Stimulated activated CD8-positive, alpha-beta memory T cell treated with anti-CD3 and anti-CD28 coated beads, Interleukin-4, amount 100 ng/mL, for 24 hours (primary cell): ENCODE data around the gene AGBL4.

Source experiments
- DNase-seq: peaks from one replicate; pipeline ENCODE4 v3.0.0-alpha.2; 2020; ENCODE audit warnings: low read depth

Gene AGBL4

DNA sequence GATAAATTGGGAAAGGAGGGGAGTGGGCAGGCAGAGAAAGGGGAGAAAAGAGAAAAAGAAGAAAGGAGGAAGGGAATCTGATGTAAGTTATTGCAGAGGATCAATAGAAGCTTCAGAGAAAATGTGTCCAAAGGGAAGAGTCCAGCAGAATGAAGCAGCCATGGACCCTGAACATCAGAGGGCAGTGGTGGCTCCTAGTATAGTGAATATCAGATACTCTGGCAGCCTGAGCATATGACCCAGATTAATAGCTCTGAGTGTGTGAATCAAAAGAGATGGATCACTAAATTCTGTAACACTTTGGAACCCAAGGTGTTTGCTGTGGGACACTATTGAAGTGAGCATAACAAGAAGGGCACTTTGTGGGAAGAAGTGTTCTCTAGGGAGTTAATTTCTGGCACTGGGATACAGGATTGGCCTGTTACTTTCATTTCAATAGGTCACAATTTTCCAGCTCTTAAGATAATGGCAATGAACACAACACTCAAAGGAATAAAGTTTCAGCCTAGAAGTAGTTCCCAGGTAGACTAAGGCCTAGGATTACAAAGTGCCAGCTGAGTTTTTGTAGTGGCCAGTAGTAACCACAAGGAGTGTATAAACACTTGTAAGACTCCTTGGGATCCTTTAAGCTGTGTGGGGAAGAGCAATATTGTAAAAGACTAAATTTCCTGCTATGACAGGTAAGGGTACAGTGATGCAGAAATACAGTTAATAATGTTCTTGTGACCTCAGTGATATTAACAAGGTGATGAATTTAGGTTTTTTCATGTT, 1082.6 kb downstream of the AGBL4 start:
- DNase-seq = no peak

DNA sequence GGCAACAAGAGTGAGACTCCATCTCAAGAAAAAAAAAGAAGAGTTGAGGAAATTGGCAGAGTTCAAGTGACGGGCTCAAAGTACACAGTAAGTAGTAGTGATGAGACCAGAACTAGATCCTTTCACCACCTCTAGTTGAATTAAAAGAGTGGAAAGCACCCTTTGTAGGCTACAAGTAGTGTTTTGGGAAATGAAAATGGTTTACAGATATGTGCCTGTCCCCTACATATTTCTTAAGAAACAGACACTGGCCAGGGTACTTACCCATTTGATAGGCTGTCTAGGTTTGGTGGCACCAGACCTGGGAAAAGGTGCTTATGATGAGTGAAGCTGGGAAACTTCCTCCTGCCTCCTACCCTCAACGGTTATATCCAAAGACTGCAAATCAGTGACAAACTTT, 1083.4 kb downstream of the AGBL4 start:
- no peak for DNase-seq

DNA sequence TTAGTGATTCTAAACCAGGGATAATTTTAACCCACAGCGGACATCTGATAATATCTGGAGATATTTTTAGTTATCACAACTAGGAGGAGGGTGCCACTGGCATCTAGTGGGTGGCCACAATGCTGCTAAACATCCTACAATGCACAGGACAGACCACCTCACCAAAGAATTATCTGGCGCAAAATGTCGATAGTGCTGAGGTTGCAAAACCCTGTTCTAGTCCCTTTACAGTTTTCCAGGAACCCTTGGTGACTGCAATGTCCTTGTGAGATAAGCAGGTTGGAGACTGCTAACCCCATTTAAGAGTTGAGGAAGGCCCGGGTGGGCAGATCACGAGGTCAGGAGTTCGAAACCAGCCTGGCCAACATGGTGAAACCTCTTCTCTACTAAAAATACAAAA, 1083.9 kb downstream of the AGBL4 start:
- DNase-seq = no peak

DNA sequence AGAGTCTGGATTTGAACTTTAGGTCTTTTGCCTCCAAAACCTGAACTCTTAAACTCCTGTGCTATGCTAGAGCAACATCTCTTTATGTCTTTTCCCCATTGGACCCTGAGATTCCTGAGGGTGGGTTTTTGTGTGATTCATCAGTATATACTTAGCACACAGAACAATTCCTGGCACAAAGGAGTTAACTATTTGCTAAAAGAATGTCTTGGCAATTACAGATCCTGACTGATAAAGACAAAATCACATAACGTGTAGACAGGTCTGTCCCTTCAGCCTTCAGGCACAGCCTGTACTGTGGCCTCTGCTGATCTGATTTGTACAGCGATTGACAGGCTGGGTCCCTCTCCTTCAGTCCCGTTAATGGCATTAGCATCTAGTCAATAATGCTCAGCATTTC, 1084.7 kb downstream of the AGBL4 start:
- DNase-seq = no peak

DNA sequence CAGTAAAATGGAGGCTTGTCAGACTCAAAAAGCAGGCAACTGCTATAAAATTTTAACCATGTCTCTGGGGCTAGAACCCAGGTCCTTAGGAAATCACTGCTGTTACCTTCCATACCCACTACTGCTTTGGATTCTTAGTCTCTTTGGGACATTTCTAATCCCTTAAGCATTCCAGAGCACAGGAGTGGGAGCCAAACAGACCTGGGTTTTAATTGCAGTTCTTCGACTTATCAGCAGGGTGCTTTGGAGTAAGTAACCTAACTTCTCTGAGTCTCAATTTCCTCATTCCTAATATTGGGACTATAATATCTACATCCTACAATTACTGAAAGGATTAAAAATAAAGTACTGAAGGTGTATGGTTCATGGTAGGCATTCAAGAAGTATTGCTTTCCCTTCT, 1086.0 kb downstream of the AGBL4 start:
- no peak for DNase-seq

DNA sequence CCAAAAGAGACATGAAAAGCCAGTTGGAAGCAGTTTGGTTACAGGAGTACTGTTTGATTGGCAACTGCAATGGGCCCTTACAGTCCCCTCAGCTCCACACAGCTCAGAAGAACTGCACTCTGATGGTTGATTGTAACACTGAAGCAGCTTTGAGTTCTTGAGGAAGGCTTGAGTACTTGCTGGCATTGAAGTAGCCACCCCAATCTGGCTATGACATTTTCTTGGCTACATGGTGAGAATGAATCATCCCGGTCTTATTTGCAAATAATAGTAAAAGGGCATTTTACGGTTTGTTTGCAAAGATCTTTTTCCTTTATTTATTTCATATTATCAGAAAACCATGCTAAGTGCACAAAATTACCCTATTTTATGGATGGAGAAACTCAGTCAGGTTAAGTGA, 1087.3 kb downstream of the AGBL4 start:
- DNase-seq = no peak

DNA sequence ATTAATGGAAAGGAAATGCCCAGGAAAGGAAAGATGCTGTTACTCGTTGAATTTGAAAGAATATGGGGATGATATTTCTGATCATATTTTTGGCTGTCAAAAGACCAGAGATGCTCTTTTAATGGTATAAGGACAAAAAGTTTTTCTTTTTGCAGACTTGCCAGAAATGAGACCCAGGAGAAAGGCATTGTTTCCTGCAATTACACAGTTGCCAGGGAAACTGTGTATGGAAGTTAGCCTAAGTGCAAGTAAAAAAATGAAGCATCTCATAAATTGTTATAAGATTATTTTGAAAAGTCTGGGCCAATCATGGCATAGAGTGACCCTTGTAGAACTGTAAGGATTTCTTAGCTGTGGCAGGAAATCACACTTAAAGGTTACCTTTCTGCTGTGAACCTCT, 1091.4 kb downstream of the AGBL4 start:
- no peak for DNase-seq

DNA sequence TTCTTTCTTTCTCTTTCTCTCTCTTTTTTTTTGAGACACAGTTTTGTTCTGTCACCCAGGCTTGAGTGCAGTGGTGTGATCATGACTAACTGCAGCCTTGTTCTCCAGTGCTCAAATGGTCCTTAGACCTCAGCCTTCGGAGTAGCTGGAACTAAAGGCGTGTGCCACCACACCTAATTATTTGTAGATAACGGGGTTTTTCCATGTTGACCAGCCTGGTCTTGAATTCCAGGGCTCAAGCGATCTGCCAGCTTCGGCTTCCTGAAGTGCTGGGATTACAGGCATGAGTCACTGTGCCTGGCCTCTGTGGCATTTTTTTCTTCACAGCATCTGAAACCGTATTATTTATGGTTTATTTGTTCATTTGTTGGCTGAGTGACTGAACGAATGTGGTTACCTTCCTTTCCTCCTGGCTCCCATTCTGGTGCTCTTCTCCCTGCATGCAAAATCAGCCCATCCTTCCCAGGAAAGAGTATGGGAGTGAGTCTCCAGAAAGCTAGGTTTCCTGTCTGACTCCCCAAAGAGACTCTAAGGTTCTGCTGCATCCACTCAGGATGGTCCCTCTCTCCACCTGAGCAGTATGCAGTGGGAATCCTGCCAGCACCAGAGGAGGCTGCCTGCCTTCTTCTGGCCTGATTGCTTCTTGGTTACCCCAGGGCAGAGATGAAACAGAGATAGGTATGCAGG, 1092.1 kb downstream of the AGBL4 start:
- no peak for DNase-seq

DNA sequence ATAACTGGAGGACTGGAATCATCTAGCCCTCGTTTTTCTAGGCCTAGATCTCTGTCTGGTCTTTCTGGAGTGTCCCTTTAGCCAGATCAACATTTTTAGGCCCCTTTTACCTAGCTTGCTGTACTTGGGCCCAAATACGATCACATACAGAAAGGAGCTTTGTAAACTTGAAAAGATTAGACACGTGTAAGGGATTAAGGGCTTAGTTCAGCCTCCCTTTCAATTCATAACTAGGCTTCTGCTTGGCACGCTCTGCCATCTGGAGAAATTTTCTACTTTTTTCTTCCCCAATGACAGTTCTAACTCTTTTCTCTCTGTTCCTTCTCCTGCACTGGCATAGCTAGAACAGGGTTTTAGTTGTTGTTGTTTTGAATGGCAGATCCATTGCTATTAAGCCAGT, 1093.7 kb downstream of the AGBL4 start:
- no peak for DNase-seq

DNA sequence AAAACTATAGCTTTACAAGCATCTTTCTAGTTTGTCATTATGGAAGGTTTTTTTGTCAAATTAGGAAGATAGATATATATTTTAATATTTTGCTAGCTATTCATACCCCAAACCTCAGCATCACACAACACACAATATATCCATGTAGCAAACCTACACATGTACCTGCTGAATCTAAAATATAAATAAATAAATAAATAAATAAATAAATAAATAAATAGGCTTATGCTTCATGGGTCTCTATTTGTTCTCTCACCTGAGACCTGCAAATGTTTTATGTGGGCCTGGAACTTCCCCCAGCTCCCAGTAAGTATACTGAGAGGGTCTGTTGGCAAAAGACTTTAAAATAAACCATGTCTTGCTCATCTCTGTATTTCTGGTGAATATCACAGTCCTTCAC, 1099.7 kb downstream of the AGBL4 start:
- DNase-seq = no peak

DNA sequence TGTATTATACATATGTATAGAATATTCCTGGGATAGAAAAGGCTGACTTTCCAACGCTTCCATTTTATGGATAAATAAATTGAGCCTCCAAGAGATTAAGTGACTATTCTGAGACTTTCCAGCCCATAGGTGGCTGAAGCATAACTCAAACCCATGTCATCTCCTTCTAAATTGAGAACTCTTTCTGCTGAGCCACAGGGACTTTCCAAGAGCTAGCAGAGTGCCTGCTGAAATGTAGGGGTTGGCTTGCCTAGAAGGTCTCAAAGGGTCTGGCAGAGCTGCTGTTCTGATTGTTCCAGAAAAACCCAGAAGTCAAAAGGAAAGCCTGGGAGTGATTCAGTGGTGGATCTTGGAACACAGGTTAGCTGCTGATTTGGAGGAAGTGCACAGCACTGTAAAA, 1100.6 kb downstream of the AGBL4 start:
- no peak for DNase-seq

DNA sequence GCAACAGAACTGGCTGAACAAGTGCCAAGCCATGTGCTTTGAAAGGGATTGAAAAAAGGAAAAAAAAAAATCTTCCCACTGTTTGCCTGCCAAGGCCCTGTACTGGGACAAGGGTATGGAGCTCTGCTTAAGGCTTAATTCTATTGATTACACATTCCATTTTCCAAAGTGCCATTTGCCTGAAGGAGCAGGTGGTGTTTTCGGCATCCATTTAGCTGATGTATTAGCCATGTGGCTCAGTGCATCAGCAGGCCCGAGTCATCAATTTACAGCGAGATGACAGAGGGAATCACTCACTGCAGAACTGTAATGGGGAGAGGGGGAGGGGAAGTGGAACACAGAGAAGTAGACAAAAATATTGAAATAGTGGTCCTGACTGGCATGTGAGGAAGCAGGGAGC, 1102.9 kb downstream of the AGBL4 start:
- no peak for DNase-seq

DNA sequence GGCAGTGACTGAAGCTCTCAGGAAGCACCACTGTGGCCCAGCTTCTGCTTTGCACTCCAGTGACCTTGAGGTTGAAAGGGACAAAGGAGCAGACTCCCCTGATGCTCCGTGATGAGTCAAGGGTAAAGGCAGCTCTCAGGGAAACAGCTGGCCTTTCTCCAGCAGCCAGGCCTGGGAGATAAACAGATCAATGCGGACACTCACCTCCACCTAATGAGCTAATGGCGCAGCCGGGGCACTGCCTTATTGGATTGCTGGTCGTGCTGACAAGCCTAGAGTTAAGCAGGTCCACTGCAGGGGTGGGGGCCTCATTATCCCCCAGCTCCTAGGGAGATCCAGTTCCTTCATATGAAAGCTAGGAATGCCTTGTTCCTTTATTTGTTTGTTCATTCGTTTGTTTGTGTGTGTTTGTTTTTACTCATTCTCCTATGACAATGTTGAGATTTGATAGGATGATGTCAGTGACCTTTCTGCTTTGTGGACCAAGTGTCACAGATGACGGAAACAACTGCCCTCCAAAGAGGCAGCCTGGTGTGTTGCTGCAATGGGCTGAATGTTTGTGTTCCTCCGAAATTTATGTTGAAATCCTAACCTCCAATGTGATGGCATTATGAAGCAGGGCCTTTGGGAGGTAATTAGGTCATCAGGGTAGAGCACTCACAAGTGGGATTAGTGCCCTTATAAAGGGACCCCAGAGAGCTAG, 1105.7 kb downstream of the AGBL4 start:
- no peak for DNase-seq

DNA sequence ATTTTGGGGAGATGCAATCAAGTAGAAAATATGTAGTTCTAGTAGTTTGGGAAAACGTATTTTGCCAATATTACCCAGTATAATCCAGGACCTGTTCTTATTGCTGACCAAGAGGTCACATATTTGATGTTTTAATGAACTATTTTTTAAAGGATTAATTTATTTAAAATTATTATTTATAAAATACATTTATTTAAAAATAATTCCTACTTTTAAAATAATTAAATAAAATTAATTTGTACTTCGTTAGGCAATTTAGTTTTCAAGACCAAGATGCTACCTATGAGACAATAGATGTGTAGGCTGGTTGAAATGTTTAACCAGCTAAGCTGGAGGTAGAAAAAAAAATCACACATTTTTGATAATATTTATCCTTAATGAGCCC, 1106.7 kb downstream of the AGBL4 start:
- no peak for DNase-seq

DNA sequence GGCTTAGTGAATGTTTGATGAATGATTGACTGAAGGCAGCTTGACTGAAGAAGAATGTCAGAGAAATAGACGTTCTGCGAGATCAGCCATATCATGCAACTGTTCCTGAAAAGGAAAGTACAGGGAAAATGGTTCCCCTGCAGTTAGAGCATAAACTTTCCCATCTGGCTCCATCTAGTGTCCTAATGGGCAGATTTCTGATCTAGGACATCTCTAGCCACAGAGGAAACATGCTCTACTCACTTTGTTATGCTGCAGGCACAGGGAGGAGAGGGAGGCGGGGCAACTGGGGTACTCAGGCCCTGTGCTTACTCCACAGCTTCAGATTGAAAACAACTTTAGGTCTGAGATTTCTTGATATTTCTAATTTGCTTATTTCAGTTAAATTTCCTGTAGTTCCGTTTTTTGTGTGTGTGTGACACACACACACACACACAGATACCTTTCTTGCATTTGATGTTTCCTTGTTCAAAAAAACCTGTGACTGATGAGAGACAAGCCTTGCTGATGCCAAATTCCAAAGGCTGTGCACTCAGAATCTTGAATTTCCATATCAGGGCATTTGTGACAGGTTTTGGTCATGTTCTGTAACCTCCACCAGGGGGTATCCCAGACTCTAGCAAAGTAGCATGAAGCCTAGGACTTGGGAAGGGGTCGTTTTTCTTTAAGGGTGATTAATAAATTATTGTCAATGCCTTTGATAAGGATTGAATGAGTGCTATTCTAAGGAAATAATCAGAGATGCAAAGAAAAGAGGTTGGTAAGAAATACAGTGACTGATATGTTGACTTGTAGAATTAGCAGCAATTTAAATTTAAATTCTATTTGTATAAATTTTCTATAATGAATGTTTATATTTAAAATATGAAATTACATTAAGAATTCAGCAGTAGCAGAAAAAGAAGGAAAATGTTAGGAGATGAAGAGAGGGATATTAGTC, 1107.4 kb downstream of the AGBL4 start:
- DNase-seq = no peak

DNA sequence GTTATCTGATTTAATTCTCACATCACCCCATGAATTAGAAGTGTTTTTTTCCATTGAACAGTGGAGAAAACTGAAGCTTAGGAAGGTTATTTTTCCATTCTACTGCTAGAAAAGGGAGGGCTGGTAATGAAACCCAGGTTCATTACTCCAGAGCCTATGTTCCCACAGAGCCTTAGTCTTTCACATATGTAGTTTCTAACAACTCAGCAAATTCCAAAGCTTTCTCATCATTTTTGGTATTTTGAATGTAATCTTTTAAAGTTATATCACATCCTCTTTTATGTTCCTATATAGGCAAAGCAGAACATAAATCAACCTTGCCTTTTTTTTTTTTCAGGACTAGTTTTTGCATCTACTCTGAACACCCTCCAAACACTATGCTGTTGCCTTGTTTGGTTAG, 1115.1 kb downstream of the AGBL4 start:
- DNase-seq = no peak

DNA sequence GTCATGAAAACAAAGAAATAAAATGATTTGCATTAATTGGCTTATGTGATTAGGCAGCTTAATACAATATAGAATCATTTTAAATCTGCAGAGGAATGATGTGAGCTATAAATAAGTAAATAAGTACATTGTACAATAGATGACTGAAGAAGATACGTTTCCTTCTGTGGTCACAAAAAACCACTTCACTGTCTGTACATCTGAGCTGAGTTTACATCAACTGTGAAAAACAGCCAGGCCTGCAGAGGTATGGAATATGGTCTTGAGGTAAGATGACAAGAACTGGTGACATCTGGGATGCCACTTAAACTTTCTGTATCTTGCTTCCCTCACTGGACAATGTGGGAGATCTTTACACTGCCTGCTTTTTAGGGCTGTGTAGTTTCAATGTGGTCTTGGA, 1117.0 kb downstream of the AGBL4 start:
- DNase-seq = no peak

DNA sequence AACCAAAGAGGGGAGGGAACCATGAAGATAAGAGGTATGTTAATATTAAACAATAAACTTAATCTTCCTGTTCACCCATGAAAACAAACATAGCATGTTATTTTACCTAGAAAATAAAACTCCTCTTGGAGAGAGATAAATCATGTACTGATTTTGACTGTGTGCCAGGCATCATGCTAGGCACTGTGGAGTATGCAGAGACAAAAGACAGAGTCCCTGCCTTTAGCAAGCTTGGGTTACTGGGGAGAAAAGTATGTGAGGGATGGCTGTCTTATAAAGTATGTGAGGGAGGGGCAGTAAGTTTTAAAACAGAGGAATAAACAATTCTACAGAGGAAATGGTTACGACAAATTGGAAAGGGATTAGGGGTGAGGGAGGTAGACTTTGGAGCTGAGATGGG, 1117.6 kb downstream of the AGBL4 start:
- no peak for DNase-seq

DNA sequence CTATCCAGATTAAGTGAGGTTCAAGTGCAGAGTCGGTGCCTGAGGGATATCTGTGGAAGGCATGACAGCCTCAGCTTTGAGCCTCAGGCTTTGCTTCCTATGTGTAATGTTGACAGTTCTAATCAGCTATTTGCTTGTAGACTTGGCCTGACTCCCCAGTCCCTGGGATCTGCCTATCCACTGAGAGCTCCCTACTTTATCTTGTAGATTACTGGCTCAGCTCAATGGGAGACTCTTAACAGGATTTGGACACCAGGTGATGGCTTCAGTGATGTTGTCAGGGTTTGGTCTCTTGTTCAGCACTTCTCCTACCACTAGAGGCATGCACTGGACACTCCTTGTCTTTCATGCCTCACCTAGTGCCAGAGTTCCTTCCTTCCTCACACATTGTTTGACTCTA, 1120.5 kb downstream of the AGBL4 start:
- DNase-seq = no peak

DNA sequence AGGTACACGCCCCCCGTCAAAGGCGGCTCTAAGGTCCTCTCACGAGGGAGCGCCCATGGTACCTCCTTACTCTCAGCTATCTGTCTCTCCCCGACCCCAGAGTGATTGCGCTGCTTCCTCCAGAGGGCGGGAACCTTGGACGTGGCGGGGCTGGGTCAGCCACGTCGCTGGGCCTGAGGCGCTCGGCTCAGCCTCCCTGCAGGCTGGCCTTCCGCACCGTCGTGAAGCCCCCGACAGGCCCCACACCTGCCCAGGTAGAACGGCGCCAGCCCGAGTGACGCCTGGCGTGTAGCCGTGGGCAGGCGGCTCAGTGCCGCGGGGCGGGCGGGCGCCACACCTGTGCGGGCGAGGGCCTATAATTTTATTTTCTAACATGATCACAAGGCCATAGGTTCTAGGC, 1124.9 kb downstream of the AGBL4 start:
- DNase-seq = no peak

DNA sequence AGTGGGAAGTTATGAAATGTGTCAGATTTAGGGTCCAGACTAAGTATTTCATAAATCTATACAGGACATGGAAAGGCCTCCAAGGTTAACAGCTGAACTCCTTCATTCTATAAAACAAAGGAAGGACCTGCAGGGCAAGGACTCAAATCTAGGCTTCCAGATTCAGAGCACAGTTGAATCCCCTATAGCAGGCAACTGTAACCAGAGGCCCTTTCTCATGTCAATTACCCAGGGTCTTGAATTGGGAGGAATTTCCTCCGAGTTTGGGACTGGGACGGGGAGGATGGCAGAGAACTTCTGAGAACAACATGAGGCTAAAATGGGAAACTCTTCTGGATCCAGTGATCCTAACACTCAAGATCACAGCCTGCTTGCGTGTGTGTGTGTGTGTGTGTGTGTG, 1134.1 kb downstream of the AGBL4 start:
- DNase-seq = no peak

DNA sequence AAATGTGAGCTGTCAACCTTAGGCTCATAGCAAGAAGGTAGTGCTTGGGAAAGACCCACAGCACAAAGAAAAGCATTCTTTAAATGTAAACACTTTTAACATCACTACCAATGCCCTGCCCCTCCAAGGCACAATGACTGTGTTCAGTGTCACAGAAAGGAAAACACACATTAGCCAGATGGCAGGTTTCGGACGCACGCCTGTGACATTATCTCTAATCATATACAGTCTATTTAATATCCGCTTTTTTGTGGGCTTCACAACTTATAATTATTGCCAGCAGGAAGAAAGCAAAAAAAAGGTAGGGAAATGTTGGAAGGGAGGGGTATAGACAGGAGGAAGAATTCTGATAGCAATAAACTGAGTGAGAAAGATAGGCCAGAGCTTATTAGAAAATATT, 1134.7 kb downstream of the AGBL4 start:
- DNase-seq = no peak
